ENCODE data around the gene MAP3K2.

MAP3K2 gene, protein sequence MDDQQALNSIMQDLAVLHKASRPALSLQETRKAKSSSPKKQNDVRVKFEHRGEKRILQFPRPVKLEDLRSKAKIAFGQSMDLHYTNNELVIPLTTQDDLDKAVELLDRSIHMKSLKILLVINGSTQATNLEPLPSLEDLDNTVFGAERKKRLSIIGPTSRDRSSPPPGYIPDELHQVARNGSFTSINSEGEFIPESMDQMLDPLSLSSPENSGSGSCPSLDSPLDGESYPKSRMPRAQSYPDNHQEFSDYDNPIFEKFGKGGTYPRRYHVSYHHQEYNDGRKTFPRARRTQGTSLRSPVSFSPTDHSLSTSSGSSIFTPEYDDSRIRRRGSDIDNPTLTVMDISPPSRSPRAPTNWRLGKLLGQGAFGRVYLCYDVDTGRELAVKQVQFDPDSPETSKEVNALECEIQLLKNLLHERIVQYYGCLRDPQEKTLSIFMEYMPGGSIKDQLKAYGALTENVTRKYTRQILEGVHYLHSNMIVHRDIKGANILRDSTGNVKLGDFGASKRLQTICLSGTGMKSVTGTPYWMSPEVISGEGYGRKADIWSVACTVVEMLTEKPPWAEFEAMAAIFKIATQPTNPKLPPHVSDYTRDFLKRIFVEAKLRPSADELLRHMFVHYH

DNA sequence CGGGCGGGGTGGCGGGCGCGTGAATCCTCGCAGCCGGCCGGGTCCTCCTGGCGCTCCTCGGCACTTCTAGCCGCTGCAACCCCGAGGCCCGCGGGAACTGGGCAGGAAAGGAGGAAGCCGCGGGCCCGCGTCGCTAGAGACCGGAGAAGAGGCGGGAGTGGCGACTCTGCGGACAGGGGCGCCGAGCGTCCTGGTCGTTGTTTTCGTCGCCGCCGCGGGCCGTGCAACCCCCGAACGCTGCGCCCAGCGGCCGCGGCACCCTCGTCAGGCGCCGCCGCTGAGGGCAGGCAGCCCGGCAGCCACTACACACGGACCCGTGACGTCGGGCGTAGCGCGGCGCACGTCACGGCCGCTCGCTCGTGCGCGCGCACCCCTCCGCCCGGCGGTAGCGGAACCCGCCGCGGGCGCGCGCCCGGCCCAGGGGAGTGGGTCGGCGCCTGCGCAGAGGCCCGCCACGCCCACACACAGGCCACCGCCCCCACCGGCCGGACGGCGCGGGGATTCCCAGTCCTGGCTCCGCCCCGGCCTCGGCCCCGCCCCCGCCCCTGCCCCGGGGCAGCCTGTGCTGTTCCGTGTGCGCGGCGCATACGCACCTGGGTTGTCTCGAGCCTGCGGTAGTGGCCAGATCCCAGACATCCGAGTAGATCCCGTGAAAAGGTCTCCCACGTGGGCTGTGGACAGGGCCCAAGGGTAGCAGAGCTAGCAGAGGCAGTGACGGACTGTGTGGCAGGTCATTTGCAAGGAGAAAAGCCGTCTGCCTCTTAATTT, at the start of gene MAP3K2:
Gene MAP3K2, minus strand, starts transcription at position 321 of the 768 bp plus-strand sequence. CDS start 44,846 bp downstream, outside the sequence.
- peak; percentile 96 for DNase-seq

GRCh38 chr2:127437056-127437455, 49.3 kb upstream of the MAP3K2 start:
- DNase-seq = no peak

DNA sequence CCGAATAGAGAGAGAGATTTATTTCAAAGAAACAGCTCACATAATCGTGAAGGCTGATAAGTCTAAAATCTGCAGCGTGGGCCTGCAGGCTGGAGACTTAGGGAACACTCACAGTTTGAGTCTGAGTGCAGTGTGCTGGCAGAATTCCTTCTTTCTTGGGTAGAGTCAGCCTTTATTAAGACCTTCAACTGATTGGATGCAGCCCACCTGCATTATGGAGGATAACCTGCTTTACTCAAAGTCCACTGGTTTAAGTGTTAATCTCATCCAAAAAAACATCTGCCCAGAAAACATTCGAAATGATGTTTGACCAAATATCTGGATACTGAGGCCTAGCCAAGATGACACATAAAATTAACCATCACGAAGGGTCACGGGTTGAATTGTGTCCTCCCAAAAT, 46.7 kb upstream of the MAP3K2 start:
- no peak for DNase-seq

DNA sequence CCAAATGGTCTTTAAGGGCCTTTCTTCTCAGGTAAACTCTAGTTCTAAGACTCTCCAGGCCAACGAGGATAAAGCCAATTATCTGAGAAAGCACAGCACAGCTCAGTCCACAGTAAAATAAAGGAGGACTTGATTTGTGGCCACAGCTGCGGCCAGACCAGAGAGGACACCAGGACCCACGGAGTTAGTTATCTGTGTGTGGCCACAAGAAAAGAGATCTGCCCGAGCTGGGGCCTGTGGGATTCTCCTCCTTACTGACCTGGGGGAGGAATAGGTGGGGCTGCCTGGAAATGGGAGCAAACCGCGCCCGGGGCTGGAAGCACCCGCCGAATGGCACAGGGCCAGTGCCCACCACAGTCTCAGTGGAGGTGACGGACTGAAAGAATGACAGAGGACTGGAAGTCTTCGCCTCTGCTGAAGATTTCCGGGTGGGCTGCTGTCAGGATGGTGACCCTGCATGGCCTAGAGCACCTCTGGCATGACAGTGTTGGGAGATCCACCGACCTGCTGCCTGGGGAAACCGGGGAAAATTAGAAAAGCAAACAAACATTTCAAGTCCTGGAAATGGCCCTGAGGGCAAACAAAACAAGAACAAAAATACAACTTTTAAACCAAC, 43.7 kb upstream of the MAP3K2 start:
- no peak for DNase-seq

DNA sequence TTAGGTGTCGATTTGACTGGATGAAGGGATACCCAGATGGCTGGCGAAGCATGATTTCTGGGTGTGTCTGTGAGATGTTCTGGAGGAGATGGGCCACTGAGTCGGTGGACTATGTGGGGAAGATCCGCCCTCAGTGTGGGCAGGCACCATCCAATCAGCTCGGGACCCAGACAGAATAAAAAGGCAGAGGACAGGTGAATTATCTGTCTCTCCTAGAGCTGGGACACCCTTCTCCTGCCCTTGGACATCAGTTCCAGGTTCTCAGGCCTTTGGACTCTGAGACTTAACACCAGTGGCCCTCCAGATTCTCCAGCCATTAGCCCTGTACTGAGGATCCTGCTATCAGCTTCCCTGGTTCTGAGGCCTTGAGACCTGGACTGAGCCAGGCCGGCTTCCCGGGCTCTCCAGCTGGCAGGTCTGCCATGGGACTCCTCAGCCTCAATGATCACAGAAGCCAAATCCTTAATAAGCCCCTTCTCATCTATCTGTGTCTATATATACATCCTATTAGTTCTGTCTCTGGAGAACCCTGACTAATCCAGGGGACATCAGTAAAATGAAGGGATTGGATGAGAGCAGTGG, 42.2 kb upstream of the MAP3K2 start:
- DNase-seq = no peak

- DNase-seq = no peak
Measured at GRCh38 chr2:127429291-127429690, 41.5 kb upstream of the MAP3K2 start.

- no peak for DNase-seq
Measured at GRCh38 chr2:127428815-127429109, 41.0 kb upstream of the MAP3K2 start.

DNA sequence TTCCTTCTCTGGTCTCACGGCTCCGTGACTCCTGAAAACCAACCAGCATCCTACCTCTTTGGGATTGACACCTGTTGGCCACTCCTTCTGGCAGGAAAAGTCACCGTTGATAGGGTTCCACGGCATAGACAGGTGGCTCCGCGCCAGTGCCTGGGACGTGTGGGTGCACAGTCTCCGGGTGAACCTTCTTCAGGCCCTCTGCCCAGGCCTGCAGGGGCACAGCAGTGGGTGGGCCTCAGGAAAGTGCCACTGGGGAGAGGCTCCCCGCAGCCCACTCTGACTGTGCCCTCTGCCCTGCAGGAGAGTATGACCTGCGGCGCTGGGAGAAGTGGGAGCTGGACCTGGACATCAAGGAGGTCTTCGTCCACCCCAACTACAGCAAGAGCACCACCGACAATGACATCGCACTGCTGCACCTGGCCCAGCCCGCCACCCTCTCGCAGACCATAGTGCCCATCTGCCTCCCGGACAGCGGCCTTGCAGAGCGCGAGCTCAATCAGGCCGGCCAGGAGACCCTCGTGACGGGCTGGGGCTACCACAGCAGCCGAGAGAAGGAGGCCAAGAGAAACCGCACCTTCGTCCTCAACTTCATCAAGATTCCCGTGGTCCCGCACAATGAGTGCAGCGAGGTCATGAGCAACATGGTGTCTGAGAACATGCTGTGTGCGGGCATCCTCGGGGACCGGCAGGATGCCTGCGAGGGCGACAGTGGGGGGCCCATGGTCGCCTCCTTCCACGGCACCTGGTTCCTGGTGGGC, 40.5 kb upstream of the MAP3K2 start:
- no peak for DNase-seq

GRCh38 chr2:127427376-127428056, 39.7 kb upstream of the MAP3K2 start:
- no peak for DNase-seq

DNA sequence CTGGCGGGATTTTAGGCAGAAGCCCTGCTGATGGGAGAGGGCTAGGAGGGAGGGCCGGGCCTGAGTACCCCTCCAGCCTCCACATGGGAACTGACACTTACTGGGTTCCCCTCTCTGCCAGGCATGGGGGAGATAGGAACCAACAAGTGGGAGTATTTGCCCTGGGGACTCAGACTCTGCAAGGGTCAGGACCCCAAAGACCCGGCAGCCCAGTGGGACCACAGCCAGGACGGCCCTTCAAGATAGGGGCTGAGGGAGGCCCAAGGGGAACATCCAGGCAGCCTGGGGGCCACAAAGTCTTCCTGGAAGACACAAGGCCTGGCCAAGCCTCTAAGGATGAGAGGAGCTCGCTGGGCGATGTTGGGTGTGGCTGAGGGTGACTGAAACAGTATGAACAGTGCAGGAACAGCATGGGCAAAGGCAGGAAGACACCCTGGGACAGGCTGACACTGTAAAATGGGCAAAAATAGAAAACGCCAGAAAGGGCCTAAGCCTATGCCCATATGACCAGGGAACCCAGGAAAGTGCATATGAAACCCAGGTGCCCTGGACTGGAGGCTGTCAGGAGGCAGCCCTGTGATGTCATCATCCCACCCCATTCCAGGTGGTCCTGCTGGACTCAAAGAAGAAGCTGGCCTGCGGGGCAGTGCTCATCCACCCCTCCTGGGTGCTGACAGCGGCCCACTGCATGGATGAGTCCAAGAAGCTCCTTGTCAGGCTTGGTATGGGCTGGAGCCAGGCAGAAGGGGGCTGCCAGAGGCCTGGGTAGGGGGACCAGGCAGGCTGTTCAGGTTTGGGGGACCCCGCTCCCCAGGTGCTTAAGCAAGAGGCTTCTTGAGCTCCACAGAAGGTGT, 39.0 kb upstream of the MAP3K2 start:
- DNase-seq = no peak

DNA sequence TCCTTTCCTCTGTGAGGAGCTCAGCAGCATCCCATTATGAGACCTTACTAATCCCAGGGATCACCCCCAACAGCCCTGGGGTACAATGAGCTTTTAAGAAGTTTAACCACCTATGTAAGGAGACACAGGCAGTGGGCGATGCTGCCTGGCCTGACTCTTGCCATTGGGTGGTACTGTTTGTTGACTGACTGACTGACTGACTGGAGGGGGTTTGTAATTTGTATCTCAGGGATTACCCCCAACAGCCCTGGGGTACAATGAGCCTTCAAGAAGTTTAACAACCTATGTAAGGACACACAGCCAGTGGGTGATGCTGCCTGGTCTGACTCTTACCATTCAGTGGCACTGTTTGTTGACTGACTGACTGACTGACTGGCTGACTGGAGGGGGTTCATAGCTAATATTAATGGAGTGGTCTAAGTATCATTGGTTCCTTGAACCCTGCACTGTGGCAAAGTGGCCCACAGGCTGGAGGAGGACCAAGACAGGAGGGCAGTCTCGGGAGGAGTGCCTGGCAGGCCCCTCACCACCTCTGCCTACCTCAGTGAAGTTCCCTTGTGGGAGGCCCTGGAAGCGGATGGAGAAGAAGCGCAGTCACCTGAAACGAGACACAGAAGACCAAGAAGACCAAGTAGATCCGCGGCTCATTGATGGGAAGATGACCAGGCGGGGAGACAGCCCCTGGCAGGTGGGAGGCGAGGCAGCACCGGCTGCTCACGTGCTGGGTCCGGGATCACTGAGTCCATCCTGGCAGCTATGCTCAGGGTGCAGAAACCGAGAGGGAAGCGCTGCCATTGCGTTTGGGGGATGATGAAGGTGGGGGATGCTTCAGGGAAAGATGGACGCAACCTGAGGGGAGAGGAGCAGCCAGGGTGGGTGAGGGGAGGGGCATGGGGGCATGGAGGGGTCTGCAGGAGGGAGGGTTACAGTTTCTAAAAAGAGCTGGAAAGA, 38.0 kb upstream of the MAP3K2 start:
- DNase-seq = no peak

DNA sequence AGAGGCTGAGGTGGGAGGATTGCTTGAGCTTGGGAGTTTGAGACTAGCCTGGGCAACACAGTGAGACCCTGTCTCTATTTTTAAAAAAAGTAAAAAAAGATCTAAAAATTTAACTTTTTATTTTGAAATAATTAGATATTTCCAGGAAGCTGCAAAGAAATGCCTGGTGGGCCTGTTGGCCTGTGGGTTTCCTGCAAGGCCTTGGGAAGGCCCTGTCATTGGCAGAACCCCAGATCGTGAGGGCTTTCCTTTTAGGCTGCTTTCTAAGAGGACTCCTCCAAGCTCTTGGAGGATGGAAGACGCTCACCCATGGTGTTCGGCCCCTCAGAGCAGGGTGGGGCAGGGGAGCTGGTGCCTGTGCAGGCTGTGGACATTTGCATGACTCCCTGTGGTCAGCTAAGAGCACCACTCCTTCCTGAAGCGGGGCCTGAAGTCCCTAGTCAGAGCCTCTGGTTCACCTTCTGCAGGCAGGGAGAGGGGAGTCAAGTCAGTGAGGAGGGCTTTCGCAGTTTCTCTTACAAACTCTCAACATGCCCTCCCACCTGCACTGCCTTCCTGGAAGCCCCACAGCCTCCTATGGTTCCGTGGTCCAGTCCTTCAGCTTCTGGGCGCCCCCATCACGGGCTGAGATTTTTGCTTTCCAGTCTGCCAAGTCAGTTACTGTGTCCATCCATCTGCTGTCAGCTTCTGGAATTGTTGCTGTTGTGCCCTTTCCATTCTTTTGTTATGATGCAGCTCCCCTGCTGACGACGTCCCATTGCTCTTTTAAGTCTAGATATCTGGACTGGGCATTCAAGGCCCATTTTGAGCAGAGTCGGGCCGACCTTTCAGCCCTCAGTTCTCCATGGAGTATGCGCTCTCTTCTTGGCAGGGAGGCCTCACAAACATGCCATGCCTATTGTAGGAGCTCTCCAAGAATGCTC, 37.1 kb upstream of the MAP3K2 start:
- DNase-seq = no peak

- no peak for DNase-seq
Measured at GRCh38 chr2:127423880-127424279, 36.1 kb upstream of the MAP3K2 start.

- DNase-seq = peak; percentile 42
Measured at GRCh38 chr2:127423478-127423843, 35.7 kb upstream of the MAP3K2 start.

DNA sequence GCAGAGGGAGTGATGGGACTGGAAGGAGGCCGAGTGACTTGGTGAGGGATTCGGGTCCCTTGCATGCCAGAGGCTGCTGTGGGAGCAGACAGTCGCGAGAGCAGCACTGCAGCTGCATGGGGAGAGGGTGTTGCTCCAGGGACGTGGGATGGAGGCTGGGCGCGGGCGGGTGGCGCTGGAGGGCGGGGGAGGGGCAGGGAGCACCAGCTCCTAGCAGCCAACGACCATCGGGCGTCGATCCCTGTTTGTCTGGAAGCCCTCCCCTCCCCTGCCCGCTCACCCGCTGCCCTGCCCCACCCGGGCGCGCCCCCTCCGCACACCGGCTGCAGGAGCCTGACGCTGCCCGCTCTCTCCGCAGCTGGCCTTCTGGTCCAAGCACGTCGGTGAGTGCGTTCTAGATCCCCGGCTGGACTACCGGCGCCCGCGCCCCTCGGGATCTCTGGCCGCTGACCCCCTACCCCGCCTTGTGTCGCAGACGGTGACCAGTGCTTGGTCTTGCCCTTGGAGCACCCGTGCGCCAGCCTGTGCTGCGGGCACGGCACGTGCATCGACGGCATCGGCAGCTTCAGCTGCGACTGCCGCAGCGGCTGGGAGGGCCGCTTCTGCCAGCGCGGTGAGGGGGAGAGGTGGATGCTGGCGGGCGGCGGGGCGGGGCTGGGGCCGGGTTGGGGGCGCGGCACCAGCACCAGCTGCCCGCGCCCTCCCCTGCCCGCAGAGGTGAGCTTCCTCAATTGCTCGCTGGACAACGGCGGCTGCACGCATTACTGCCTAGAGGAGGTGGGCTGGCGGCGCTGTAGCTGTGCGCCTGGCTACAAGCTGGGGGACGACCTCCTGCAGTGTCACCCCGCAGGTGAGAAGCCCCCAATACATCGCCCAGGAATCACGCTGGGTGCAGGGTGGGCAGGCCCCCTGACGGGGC, 35.0 kb upstream of the MAP3K2 start:
- DNase-seq = peak; percentile 71

DNA sequence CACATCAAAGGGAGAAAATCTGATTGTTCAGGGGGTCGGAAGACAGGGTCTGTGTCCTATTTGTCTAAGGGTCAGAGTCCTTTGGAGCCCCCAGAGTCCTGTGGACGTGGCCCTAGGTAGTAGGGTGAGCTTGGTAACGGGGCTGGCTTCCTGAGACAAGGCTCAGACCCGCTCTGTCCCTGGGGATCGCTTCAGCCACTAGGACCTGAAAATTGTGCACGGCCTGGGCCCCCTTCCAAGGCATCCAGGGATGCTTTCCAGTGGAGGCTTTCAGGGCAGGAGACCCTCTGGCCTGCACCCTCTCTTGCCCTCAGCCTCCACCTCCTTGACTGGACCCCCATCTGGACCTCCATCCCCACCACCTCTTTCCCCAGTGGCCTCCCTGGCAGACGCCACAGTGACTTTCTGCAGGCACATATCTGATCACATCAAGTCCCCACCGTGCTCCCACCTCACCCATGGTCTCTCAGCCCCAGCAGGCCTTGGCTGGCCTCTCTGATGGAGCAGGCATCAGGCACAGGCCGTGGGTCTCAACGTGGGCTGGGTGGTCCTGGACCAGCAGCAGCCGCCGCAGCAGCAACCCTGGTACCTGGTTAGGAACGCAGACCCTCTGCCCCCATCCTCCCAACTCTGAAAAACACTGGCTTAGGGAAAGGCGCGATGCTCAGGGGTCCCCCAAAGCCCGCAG, 34.2 kb upstream of the MAP3K2 start:
- no peak for DNase-seq
